HL-60 (cell line): ENCODE results near the gene GRM8.

ENCODE experiments used
- DNase-seq, 2 experiments: peaks; one replicate each; pipeline ENCODE4 v3.0.0-alpha.2; 2010 to 2020; ENCODE audit warnings: low read depth in 1 of 2, low spot score in 1 of 2
- H3K27ac ChIP-seq: fragments of 250-450 bp; sonication (Bioruptor Pico); replicated peaks from 2 replicates; pipeline ENCODE4 v1.5.1; 2020; ENCODE audit warnings: mild to moderate bottlenecking, moderate library complexity
- H3K27me3 ChIP-seq: fragments of 250-450 bp; sonication (Bioruptor Pico); 2 replicates; pipeline ENCODE4 v1.5.1; 2021; ENCODE audit warnings: mild to moderate bottlenecking, moderate library complexity; ENCODE audit not compliant: insufficient read depth, poor library complexity, severe bottlenecking
- H3K4me3 ChIP-seq: replicated peaks from 2 replicates; pipeline ENCODE4 v1.5.1; 2011; ENCODE audit warnings: mild to moderate bottlenecking, control low read depth, low read length; ENCODE audit not compliant: insufficient read depth
- CTCF ChIP-seq: IDR thresholded peaks from one replicate; pipeline ENCODE4 v1.5.1; 2011; ENCODE audit warnings: low read length, control low read depth, inconsistent platforms; ENCODE audit not compliant: insufficient read depth
- GABPA ChIP-seq: IDR thresholded peaks from 2 replicates; pipeline ENCODE4 v1.6.1; 2012; ENCODE audit warnings: low read depth
- POLR2AphosphoS5 ChIP-seq: IDR thresholded peaks from 2 replicates; pipeline ENCODE4 v1.6.1; 2012; ENCODE audit warnings: low read depth
- REST ChIP-seq: IDR thresholded peaks from 2 replicates; pipeline ENCODE4 v1.6.1; 2012; ENCODE audit warnings: low read depth; ENCODE audit not compliant: insufficient replicate concordance
- SPI1 ChIP-seq: IDR thresholded peaks from 2 replicates; pipeline ENCODE4 v1.6.1; 2012; ENCODE audit warnings: low read depth, mild to moderate bottlenecking, borderline replicate concordance

Gene GRM8

GRCh38 chr7:126529833-126530232 lies 722.9 kb downstream of the GRM8 start:
- DNase-seq = no peak
- no peak for TF ChIP-seq REST
- no peak for TF ChIP-seq SPI1
- no peak for TF ChIP-seq GABPA
- no peak for TF ChIP-seq CTCF
- no peak for TF ChIP-seq POLR2AphosphoS5
- no peak overlapping the region for H3K27ac ChIP-seq

GRCh38 chr7:126529254-126529653 lies 723.5 kb downstream of the GRM8 start:
- no peak overlapping the region for H3K27ac ChIP-seq
- DNase-seq = no peak
- TF ChIP-seq CTCF = no peak
- H3K4me3 ChIP-seq = no peak overlapping the region
- no peaks in the 10 kb centered on the region for H3K27me3 ChIP-seq

More at GRCh38 chr7:126529833-126530232, 722.9 kb downstream of the GRM8 start:
- H3K27me3 ChIP-seq = no peaks in the 10 kb centered on the region
- no peak overlapping the region for H3K4me3 ChIP-seq

- no peak overlapping the region for H3K27ac ChIP-seq
- TF ChIP-seq POLR2AphosphoS5 (no peak), REST (no peak), SPI1 (no peak), GABPA (no peak), CTCF (no peak)
- H3K4me3 ChIP-seq = no peak overlapping the region
- DNase-seq = no peak
- H3K27me3 ChIP-seq = no peaks in the 10 kb centered on the region
These were observed 726.8 kb downstream of the GRM8 start for GRCh38 chr7:126525906-126526305.

GRCh38 chr7:126524967-126525366 lies 727.8 kb downstream of the GRM8 start:
- no peak for DNase-seq
- Histone ChIP-seq H3K27me3 (no peaks in the 10 kb centered on the region), H3K4me3 (no peak overlapping the region), H3K27ac (no peak overlapping the region)
- TF ChIP-seq POLR2AphosphoS5 (no peak), CTCF (no peak), REST (no peak), GABPA (no peak), SPI1 (no peak)
